HCT116 (cell line): ENCODE measurements around the gene RASAL2. TPM values are rescaled to one million over a fixed set of nuclear protein-coding genes. Genes with fewer than 3 reads are reported as not detected.

ENCODE experiments used
- ATAC-seq: fragments of 200-7000 bp; cut with Tn5 transposase; 2 replicates; pipeline ENCODE4 v1.9.1; 2020; ENCODE audit warnings: mild to moderate bottlenecking, moderate library complexity
- BruUV-seq: library from RNA; stranded (reverse); fragments of 400-500 nt; replicated peaks from 2 replicates; lab custom pipeline; 2021; lab: Mats Ljungman, UMichigan
- CTCF ChIA-PET: fragments of 300-600 bp; sonication (Branson Sonifier 250); formaldehyde crosslinking; loops from one replicate; lab custom pipeline; 2021; ENCODE audit warnings: antibody characterized with exemption; lab: Charles Lee
- POLR2A ChIA-PET: fragments of 300-600, 350-600 bp; sonication (Branson Sonifier 250); formaldehyde crosslinking; loops from one replicate; lab custom pipeline; 2021; ENCODE audit warnings: antibody characterized with exemption; lab: Charles Lee
- RAD21 ChIA-PET, 2 experiments: fragments of 300-600 bp; sonication (Branson Sonifier 250); formaldehyde crosslinking; loops; one replicate each; lab custom pipeline; 2023; ENCODE audit warnings: low total read pairs in 2 of 2; ENCODE audit not compliant: uncharacterized antibody in 2 of 2, unreplicated experiment in 2 of 2, low non-redundant PET in 1 of 2; lab: Charles Lee
- DNase-seq: peaks from one replicate; pipeline ENCODE4 v3.0.0-alpha.2; 2010; ENCODE audit warnings: low read depth, low spot score
- H2AFZ ChIP-seq: fragments of 200-600 bp; shearing (Covaris generic), sonication (generic); 2 replicates; pipeline ENCODE4 v1.6.1; 2017; ENCODE audit warnings: low read depth, mixed run types, mixed read lengths, antibody characterized with exemption, low read length; ENCODE audit not compliant: poor library complexity, severe bottlenecking
- H3K27ac ChIP-seq: 2 replicates; pipeline ENCODE4 v1.5.1; 2012; ENCODE audit warnings: low read depth, low read length
- H3K27me3 ChIP-seq: fragments of 200-600 bp; sonication (generic); 2 replicates; pipeline ENCODE4 v1.6.1; 2016; ENCODE audit warnings: mixed run types, low read length, mixed read lengths; ENCODE audit not compliant: insufficient read depth
- H3K36me3 ChIP-seq, 2 experiments: fragments of 200-500 bp in 1 of 2; fragments of 200-600 bp in 1 of 2; sonication (Bioruptor generic) in 1 of 2; sonication (generic) in 1 of 2; 2 replicates each; pipeline versions ENCODE4 v1.5.1 to v1.6.1; 2014 to 2016; ENCODE audit warnings: low read length in 2 of 2, inconsistent platforms in 1 of 2, mixed read lengths in 1 of 2, mixed run types in 1 of 2; ENCODE audit not compliant: insufficient read depth in 2 of 2, control insufficient read depth in 1 of 2
- H3K4me1 ChIP-seq, 2 experiments: fragments of 200-600 bp in 1 of 2; sonication (generic) in 1 of 2; 2 replicates each; pipeline versions ENCODE4 v1.5.1 to v1.6.1; 2012 to 2017; ENCODE audit warnings: low read length in 2 of 2, inconsistent platforms in 1 of 2, mild to moderate bottlenecking in 1 of 2, mixed read lengths in 1 of 2, mixed run types in 1 of 2, moderate library complexity in 1 of 2; ENCODE audit not compliant: insufficient read depth in 2 of 2, control insufficient read depth in 1 of 2
- H3K4me2 ChIP-seq: fragments of 200-600 bp; sonication (generic); 2 replicates; pipeline ENCODE4 v1.6.1; 2017; ENCODE audit warnings: mixed run types, low read length, mixed read lengths
- H3K4me3 ChIP-seq, 2 experiments: fragments of 200-600 bp in 1 of 2; sonication (generic) in 1 of 2; replicated peaks in 1 of 2; 2 replicates each; pipeline ENCODE4 v1.5.1; 2011 to 2016; ENCODE audit warnings: low read length in 2 of 2, control low read depth in 1 of 2, low read depth in 1 of 2, mild to moderate bottlenecking in 1 of 2, mixed read lengths in 1 of 2, mixed run types in 1 of 2
- H3K79me2 ChIP-seq: fragments of 200-600 bp; sonication (generic); 2 replicates; pipeline ENCODE4 v1.6.1; 2017; ENCODE audit warnings: mild to moderate bottlenecking, mixed run types, low read length, moderate library complexity, mixed read lengths; ENCODE audit not compliant: insufficient read depth
- H3K9ac ChIP-seq: fragments of 200-600 bp; sonication (generic); 2 replicates; pipeline ENCODE4 v1.6.1; 2016; ENCODE audit warnings: low read length, mixed read lengths
- H3K9me2 ChIP-seq: fragments of 200-600 bp; sonication (generic), shearing (Covaris generic); 2 replicates; pipeline ENCODE4 v1.6.1; 2017; ENCODE audit warnings: mixed run types, mild to moderate bottlenecking, moderate library complexity; ENCODE audit not compliant: insufficient read depth
- H3K9me3 ChIP-seq, 2 experiments: fragments of 200-500 bp in 1 of 2; fragments of 200-600 bp in 1 of 2; sonication (Bioruptor generic) in 1 of 2; sonication (generic) in 1 of 2; 2 replicates each; pipeline ENCODE4 v1.6.1; 2014 to 2017; ENCODE audit warnings: low read length in 2 of 2, mixed read lengths in 2 of 2, inconsistent platforms in 1 of 2, low read depth in 1 of 2, mild to moderate bottlenecking in 1 of 2, mixed run types in 1 of 2, moderate library complexity in 1 of 2; ENCODE audit not compliant: control insufficient read depth in 1 of 2, insufficient read depth in 1 of 2
- H4K20me1 ChIP-seq: fragments of 200-600 bp; sonication (generic), shearing (Covaris generic); 2 replicates; pipeline ENCODE4 v1.6.1; 2017; ENCODE audit warnings: mixed run types, mild to moderate bottlenecking, moderate library complexity; ENCODE audit not compliant: insufficient read depth
- CBX3 ChIP-seq: IDR thresholded peaks from 2 replicates; pipeline ENCODE4 v1.6.1; 2012; ENCODE audit warnings: low read depth
- CEBPB ChIP-seq: IDR thresholded peaks from 2 replicates; pipeline ENCODE4 v1.6.1; 2012; ENCODE audit warnings: low read depth
- EGR1 ChIP-seq: IDR thresholded peaks from 2 replicates; pipeline ENCODE4 v1.6.1; 2012; ENCODE audit warnings: low read depth
- ELF1 ChIP-seq: IDR thresholded peaks from 2 replicates; pipeline ENCODE4 v1.6.1; 2012; ENCODE audit warnings: low read depth, borderline replicate concordance
- EZH2 ChIP-seq: fragments of 200-600 bp; sonication (generic); IDR thresholded peaks from 2 replicates; pipeline ENCODE4 v1.6.1; 2017; ENCODE audit warnings: antibody characterized with exemption, mixed run types
- EZH2phosphoT487 ChIP-seq: fragments of 200-600 bp; IDR thresholded peaks from 2 replicates; pipeline ENCODE4 v1.6.1; 2018; ENCODE audit warnings: antibody characterized with exemption, borderline replicate concordance
- JUND ChIP-seq: IDR thresholded peaks from 2 replicates; pipeline ENCODE4 v1.6.1; 2012
- POLR2A ChIP-seq: IDR thresholded peaks from 2 replicates; pipeline ENCODE4 v1.7.0; 2011; ENCODE audit warnings: borderline replicate concordance; ENCODE audit not compliant: insufficient read depth, insufficient read length; ENCODE audit errors: extremely low read depth
- POLR2AphosphoS5 ChIP-seq: IDR thresholded peaks from 2 replicates; pipeline ENCODE4 v1.6.1; 2011; ENCODE audit warnings: mild to moderate bottlenecking, low read depth, low read length, moderate library complexity
- RAD21 ChIP-seq: IDR thresholded peaks from 2 replicates; pipeline ENCODE4 v1.6.1; 2012; ENCODE audit warnings: low read depth, mild to moderate bottlenecking
- SIN3A ChIP-seq: IDR thresholded peaks from 2 replicates; pipeline ENCODE4 v1.6.1; 2012; ENCODE audit warnings: low read depth
- SP1 ChIP-seq: IDR thresholded peaks from 2 replicates; pipeline ENCODE4 v1.6.1; 2012; ENCODE audit warnings: low read depth
- SRF ChIP-seq: IDR thresholded peaks from 2 replicates; pipeline ENCODE4 v1.6.1; 2012; ENCODE audit warnings: low read depth
- TCF7L2 ChIP-seq: IDR thresholded peaks from 2 replicates; pipeline ENCODE4 v1.7.0; 2011; ENCODE audit warnings: borderline replicate concordance, inconsistent platforms; ENCODE audit not compliant: insufficient read depth, insufficient read length; ENCODE audit errors: extremely low read depth
- ZFX ChIP-seq: fragments of 450-650 bp; IDR thresholded peaks from 2 replicates; pipeline ENCODE4 v1.6.1; 2017
- ZNF274 ChIP-seq: fragments of 200-500 bp; sonication (Bioruptor generic); IDR thresholded peaks from 2 replicates; pipeline ENCODE4 v1.6.1; 2014; ENCODE audit warnings: mild to moderate bottlenecking, low read depth, low read length, inconsistent platforms
- intact Hi-C: fragments of 100-400 bp; cut with micrococcal nuclease; formaldehyde crosslinking; loops from 2 replicates; pipeline ENCODE4 v1.10.0; 2022
- total RNA-seq: library from RNA; stranded (reverse); gene quantifications from one replicate; pipeline ENCODE4 v1.2.1, GENCODE V29; 2021; ENCODE audit not compliant: unreplicated experiment
- TF ChIP-seq, protein P1 (sequence below): IDR thresholded peaks from 2 replicates; pipeline ENCODE4 v1.6.1; 2012
- TF ChIP-seq, protein P2 (sequence below): IDR thresholded peaks from 2 replicates; pipeline ENCODE4 v1.6.1; 2012
- TF ChIP-seq, protein P3 (sequence below), 3 experiments: fragments of 200-600 bp in 1 of 3; sonication (generic) in 1 of 3; IDR thresholded peaks in 2 of 3; conservative IDR thresholded peaks in 1 of 3; 2 replicates each; pipeline ENCODE4 v1.5.1; 2012 to 2017; ENCODE audit warnings: low read depth in 2 of 3, low read length in 2 of 3, antibody characterized with exemption in 1 of 3, borderline replicate concordance in 1 of 3, control low read depth in 1 of 3, mild to moderate bottlenecking in 1 of 3, mixed read lengths in 1 of 3, mixed run types in 1 of 3, moderate library complexity in 1 of 3; ENCODE audit not compliant: insufficient read depth in 1 of 3

The RASAL2 gene
- total RNA-seq, 1 experiment from 2014 or later = 11.7 TPM

DNA sequence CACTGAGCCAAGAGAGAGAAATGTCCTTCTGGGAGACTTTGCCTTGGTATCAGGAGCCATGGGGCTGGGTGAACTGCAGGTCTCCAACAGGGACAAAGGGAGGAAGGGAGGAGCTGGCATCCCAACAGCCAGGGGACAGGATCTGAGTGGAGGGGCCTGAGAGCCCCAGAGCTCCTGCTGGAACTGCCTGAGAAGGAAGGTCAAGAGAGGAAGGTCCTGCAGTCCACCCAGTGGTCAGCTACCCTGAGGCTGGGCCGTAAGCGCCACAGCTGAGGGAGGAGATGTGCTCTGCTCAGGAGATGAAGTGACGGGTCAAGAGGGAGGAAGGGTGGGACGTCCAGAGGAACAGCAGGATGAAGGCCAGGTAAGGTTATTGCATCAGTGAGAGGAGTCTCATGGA is 410.4 kb downstream of the RASAL2 start:
- Histone ChIP-seq H3K36me3 (no peaks in the 10 kb centered on the region), H3K4me1 (peaks cover 0 to 2% of the 10 kb centered on the region in 2 experiments; a peak in 1 of 4 replicates), H3K9ac (no peak overlapping the region), H3K4me3 (no peak overlapping the region), H3K27me3 (no peaks in the 10 kb centered on the region), H3K79me2 (no peaks in the 10 kb centered on the region), H3K9me3 (no peaks in the 10 kb centered on the region), H3K27ac (no peak overlapping the region), H2AFZ (no peak overlapping the region), H4K20me1 (no peaks in the 10 kb centered on the region), H3K9me2 (no peaks in the 10 kb centered on the region), H3K4me2 (no peak overlapping the region)
- no peak for ATAC-seq
- ChIA-PET RAD21 (no interaction called here), CTCF (interaction anchor here (1.4 kb wide), 2 partner anchors 28 to 192 kb away, joined by 4 read pairs; no protein-coding TSS in a partner anchor), POLR2A (no interaction called here)
- BruUV-seq = no TSS peak
- no peak for TF ChIP-seq SP1
- no peak for TF ChIP-seq EZH2
- TF ChIP-seq, protein P1, sequence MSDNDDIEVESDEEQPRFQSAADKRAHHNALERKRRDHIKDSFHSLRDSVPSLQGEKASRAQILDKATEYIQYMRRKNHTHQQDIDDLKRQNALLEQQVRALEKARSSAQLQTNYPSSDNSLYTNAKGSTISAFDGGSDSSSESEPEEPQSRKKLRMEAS = no peak
- TF ChIP-seq, protein P2, sequence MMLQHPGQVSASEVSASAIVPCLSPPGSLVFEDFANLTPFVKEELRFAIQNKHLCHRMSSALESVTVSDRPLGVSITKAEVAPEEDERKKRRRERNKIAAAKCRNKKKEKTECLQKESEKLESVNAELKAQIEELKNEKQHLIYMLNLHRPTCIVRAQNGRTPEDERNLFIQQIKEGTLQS = no peak
- TF ChIP-seq ZNF274 = no peak
- no peak for TF ChIP-seq EGR1
- TF ChIP-seq RAD21 = no peak
- TF ChIP-seq EZH2phosphoT487 = no peak
- no peak for TF ChIP-seq POLR2AphosphoS5
- no peak for TF ChIP-seq SIN3A
- TF ChIP-seq TCF7L2 = no peak
- TF ChIP-seq ZFX = no peak
- TF ChIP-seq, protein P3, sequence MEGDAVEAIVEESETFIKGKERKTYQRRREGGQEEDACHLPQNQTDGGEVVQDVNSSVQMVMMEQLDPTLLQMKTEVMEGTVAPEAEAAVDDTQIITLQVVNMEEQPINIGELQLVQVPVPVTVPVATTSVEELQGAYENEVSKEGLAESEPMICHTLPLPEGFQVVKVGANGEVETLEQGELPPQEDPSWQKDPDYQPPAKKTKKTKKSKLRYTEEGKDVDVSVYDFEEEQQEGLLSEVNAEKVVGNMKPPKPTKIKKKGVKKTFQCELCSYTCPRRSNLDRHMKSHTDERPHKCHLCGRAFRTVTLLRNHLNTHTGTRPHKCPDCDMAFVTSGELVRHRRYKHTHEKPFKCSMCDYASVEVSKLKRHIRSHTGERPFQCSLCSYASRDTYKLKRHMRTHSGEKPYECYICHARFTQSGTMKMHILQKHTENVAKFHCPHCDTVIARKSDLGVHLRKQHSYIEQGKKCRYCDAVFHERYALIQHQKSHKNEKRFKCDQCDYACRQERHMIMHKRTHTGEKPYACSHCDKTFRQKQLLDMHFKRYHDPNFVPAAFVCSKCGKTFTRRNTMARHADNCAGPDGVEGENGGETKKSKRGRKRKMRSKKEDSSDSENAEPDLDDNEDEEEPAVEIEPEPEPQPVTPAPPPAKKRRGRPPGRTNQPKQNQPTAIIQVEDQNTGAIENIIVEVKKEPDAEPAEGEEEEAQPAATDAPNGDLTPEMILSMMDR (IDR thresholded peaks at IDR 0.05 in 2 of 3, conservative IDR thresholded peaks at IDR 0.05 in 1 of 3; ENCODE audit: borderline replicate concordance in 1 of 3, insufficient read depth in 1 of 3, low read depth in 2 of 3, low read length in 2 of 3) = no peak
- TF ChIP-seq POLR2A = no peak
- no peak for TF ChIP-seq JUND
- no peak for TF ChIP-seq CBX3
- TF ChIP-seq CEBPB = no peak
- TF ChIP-seq SRF = no peak
- no peak for TF ChIP-seq ELF1
- intact Hi-C loops = no loop called here
- no peak for DNase-seq
